ENCODE data around the gene TSHZ2. TPM values are rescaled to one million over a fixed set of nuclear protein-coding genes. Genes with fewer than 3 reads are reported as not detected.
"Not testable (repeated sequence)": the region's sequence is repeated elsewhere in the genome, so short reads cannot be mapped to it uniquely, and the experiment has no call there.

The TSHZ2 gene
- total RNA-seq, 5 donors from 2014 or later (not counting 1 experiment from before 2014, with no cell fraction given) = 20.2 to 42.9 (median 25.8) TPM

GRCh38 chr20:53523615-53524014, 551.5 kb downstream of the TSHZ2 start:
- not testable (repeated sequence) for H3K36me3 ChIP-seq (ENCODE audit: control insufficient read depth in 2 of 2, extremely low read depth in 1 of 2, insufficient read depth in 1 of 2, low read length in 1 of 2); H3K4me3 ChIP-seq (ENCODE audit: control insufficient read depth in 1 of 2, extremely low read depth in 1 of 2, low read length in 1 of 2); H3K27ac Mint-ChIP-seq; H3K4me3 Mint-ChIP-seq; H3K36me3 Mint-ChIP-seq; H3K4me1 Mint-ChIP-seq; H3K27ac ChIP-seq (ENCODE audit: low read length); H3K9me3 ChIP-seq; H3K4me1 ChIP-seq (ENCODE audit: control insufficient read depth in 1 of 2, extremely low read depth in 1 of 2, insufficient read depth in 2 of 2, low read length in 2 of 2); DNase-seq; H3K9me3 Mint-ChIP-seq; H3K27me3 ChIP-seq (replicated peaks in 1 of 2; ENCODE audit: control insufficient read depth in 2 of 2, extremely low read depth in 1 of 2, insufficient read depth in 2 of 2, low read length in 1 of 2); H3K27me3 Mint-ChIP-seq; ATAC-seq (replicated peaks in 1 of 4)
- no CpG with 5 or more reads among the region's 2 CpGs for WGBS (ENCODE audit: insufficient coverage)
- ChIA-PET CTCF (interaction anchor here in 1 of 2 donors (0.7 kb wide), 1 partner anchor 10 kb away, joined by 5 read pairs; no protein-coding TSS in a partner anchor), POLR2A (interaction anchor here in 1 of 2 donors (0.6 kb wide), 1 partner anchor 55 kb away, joined by 3 read pairs; no protein-coding TSS in a partner anchor)

GRCh38 chr20:53524589-53525312, 552.6 kb downstream of the TSHZ2 start:
- POLR2A ChIA-PET = no interaction called here
- no peaks in the 10 kb centered on the region for H3K4me1 ChIP-seq (ENCODE audit: control insufficient read depth in 1 of 2, extremely low read depth in 1 of 2, insufficient read depth in 2 of 2, low read length in 2 of 2)
- no peak for DNase-seq
- no peak for ATAC-seq (replicated peaks in 1 of 4)
- Mint-ChIP-seq H3K9me3 (no peaks in the 10 kb centered on the region), H3K4me3 (no peak overlapping the region), H3K36me3 (no peaks in the 10 kb centered on the region), H3K4me1 (no peaks in the 10 kb centered on the region), H3K27me3 (no peaks in the 10 kb centered on the region), H3K27ac (no peak overlapping the region)
- CTCF ChIA-PET = interaction anchor here in 1 of 2 donors (0.5 kb wide), 1 partner anchor 195 kb away, joined by 8 read pairs; no protein-coding TSS in a partner anchor
- no peak overlapping the region for H3K27ac ChIP-seq (ENCODE audit: low read length)
- WGBS (ENCODE audit: insufficient coverage) = 79% methylated on average over 11 of the region's 13 CpGs
- no peak overlapping the region for H3K4me3 ChIP-seq (ENCODE audit: control insufficient read depth in 1 of 2, extremely low read depth in 1 of 2, low read length in 1 of 2)
- H3K9me3 ChIP-seq = no peaks in the 10 kb centered on the region
- no peaks in the 10 kb centered on the region for H3K36me3 ChIP-seq (ENCODE audit: control insufficient read depth in 2 of 2, extremely low read depth in 1 of 2, insufficient read depth in 1 of 2, low read length in 1 of 2)
- H3K27me3 ChIP-seq (replicated peaks in 1 of 2; ENCODE audit: control insufficient read depth in 2 of 2, extremely low read depth in 1 of 2, insufficient read depth in 2 of 2, low read length in 1 of 2) = peaks cover 0 to 5% of the 10 kb centered on the region in 2 experiments

DNA sequence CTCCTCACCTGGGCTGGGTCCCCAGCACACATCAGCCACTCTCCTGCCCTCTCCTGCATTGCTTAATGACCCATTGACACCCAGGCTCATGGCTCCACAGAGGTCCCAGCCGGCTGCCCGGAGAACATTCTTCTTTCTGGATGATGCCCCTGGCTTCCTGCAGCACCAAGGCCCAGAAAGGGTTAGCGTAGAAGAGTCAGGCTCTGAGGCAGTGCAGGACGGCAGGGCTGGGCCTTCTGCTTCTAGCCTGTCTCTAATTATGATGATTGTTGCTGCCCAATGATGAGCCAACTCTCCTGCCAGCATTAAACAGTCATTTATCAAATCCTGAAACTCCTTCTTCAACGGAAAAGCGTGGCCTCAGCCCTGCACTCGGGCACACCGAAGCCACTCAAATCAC, 555.0 kb downstream of the TSHZ2 start:
- ChIA-PET CTCF (no interaction called here), POLR2A (no interaction called here)
- H3K4me3 Mint-ChIP-seq = no peak overlapping the region
- no peaks in the 10 kb centered on the region for H3K9me3 ChIP-seq
- ATAC-seq (replicated peaks in 1 of 4) (no peak), DNase-seq (no peak)
- peaks cover 0 to 7% of the 10 kb centered on the region in 2 donors for H3K27me3 Mint-ChIP-seq
- no peaks in the 10 kb centered on the region for H3K36me3 Mint-ChIP-seq
- H3K4me1 Mint-ChIP-seq = no peaks in the 10 kb centered on the region
- H3K27me3 ChIP-seq (replicated peaks in 1 of 2; ENCODE audit: control insufficient read depth in 2 of 2, extremely low read depth in 1 of 2, insufficient read depth in 2 of 2, low read length in 1 of 2) = peaks cover 0 to 2% of the 10 kb centered on the region in 2 experiments
- 96% methylated on average over 5 of the region's 8 CpGs for WGBS (ENCODE audit: insufficient coverage)
- H3K4me3 ChIP-seq (ENCODE audit: control insufficient read depth in 1 of 2, extremely low read depth in 1 of 2, low read length in 1 of 2) = no peak overlapping the region
- H3K36me3 ChIP-seq (ENCODE audit: control insufficient read depth in 2 of 2, extremely low read depth in 1 of 2, insufficient read depth in 1 of 2, low read length in 1 of 2) = no peaks in the 10 kb centered on the region
- H3K9me3 Mint-ChIP-seq = no peaks in the 10 kb centered on the region
- H3K27ac Mint-ChIP-seq = no peak overlapping the region
- H3K27ac ChIP-seq (ENCODE audit: low read length) = no peak overlapping the region
- no peaks in the 10 kb centered on the region for H3K4me1 ChIP-seq (ENCODE audit: control insufficient read depth in 1 of 2, extremely low read depth in 1 of 2, insufficient read depth in 2 of 2, low read length in 2 of 2)

DNA sequence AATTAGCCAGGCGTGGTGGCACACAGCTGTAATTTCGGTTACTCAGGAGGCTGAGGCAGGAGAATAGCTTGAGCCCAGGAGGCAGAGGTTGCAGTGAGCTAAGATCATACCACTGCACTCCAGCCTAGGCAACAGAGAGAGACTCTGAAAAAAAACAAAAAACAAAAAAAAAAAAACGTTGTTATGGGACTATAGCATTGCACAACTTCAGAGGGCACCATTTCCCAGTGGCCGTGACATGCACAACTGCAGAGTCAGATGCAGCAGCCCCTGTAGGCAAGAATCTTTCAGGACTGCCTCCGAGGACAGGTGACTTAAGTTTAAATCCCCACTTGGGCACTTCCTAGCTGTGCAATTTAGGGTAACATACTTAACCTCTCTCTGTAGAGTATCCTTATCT, 557.5 kb downstream of the TSHZ2 start:
- DNase-seq (no peak), ATAC-seq (replicated peaks in 1 of 4) (no peak)
- no peak overlapping the region for H3K27ac Mint-ChIP-seq
- H3K9me3 Mint-ChIP-seq = no peaks in the 10 kb centered on the region
- peaks cover 0 to 7% of the 10 kb centered on the region in 2 donors for H3K27me3 Mint-ChIP-seq
- no peak overlapping the region for H3K4me3 Mint-ChIP-seq
- no peaks in the 10 kb centered on the region for H3K36me3 Mint-ChIP-seq
- Histone ChIP-seq H3K27me3 (replicated peaks in 1 of 2; ENCODE audit: control insufficient read depth in 2 of 2, extremely low read depth in 1 of 2, insufficient read depth in 2 of 2, low read length in 1 of 2) (peaks cover 0 to 2% of the 10 kb centered on the region in 2 experiments), H3K4me3 (ENCODE audit: control insufficient read depth in 1 of 2, extremely low read depth in 1 of 2, low read length in 1 of 2) (no peak overlapping the region), H3K9me3 (no peaks in the 10 kb centered on the region), H3K27ac (ENCODE audit: low read length) (no peak overlapping the region), H3K4me1 (ENCODE audit: control insufficient read depth in 1 of 2, extremely low read depth in 1 of 2, insufficient read depth in 2 of 2, low read length in 2 of 2) (no peaks in the 10 kb centered on the region), H3K36me3 (ENCODE audit: control insufficient read depth in 2 of 2, extremely low read depth in 1 of 2, insufficient read depth in 1 of 2, low read length in 1 of 2) (no peaks in the 10 kb centered on the region)
- CTCF ChIA-PET = interaction anchor here in 1 of 2 donors (0.7 kb wide), 1 partner anchor 11 kb away, joined by 10 read pairs; no protein-coding TSS in a partner anchor
- 82% methylated on average over 2 of the region's 5 CpGs for WGBS (ENCODE audit: insufficient coverage)
- POLR2A ChIA-PET = no interaction called here
- no peaks in the 10 kb centered on the region for H3K4me1 Mint-ChIP-seq

- Mint-ChIP-seq H3K27me3 (peaks cover 0 to 7% of the 10 kb centered on the region in 2 donors), H3K4me1 (no peaks in the 10 kb centered on the region), H3K36me3 (no peaks in the 10 kb centered on the region), H3K9me3 (no peaks in the 10 kb centered on the region), H3K27ac (no peak overlapping the region), H3K4me3 (no peak overlapping the region)
- CTCF ChIA-PET = interaction anchor here in 1 of 2 donors (0.5 kb wide), 1 partner anchor 138 kb away, joined by 5 read pairs; no protein-coding TSS in a partner anchor
- WGBS (ENCODE audit: insufficient coverage) = no CpG with 5 or more reads among the region's 2 CpGs
- POLR2A ChIA-PET = no interaction called here
- H3K27ac ChIP-seq (ENCODE audit: low read length) = no peak overlapping the region
- H3K4me1 ChIP-seq (ENCODE audit: control insufficient read depth in 1 of 2, extremely low read depth in 1 of 2, insufficient read depth in 2 of 2, low read length in 2 of 2) = no peaks in the 10 kb centered on the region
- no peaks in the 10 kb centered on the region for H3K36me3 ChIP-seq (ENCODE audit: control insufficient read depth in 2 of 2, extremely low read depth in 1 of 2, insufficient read depth in 1 of 2, low read length in 1 of 2)
- peaks cover 0 to 2% of the 10 kb centered on the region in 2 experiments for H3K27me3 ChIP-seq (replicated peaks in 1 of 2; ENCODE audit: control insufficient read depth in 2 of 2, extremely low read depth in 1 of 2, insufficient read depth in 2 of 2, low read length in 1 of 2)
- DNase-seq (no peak), ATAC-seq (replicated peaks in 1 of 4) (no peak)
- H3K4me3 ChIP-seq (ENCODE audit: control insufficient read depth in 1 of 2, extremely low read depth in 1 of 2, low read length in 1 of 2) = no peak overlapping the region
- no peaks in the 10 kb centered on the region for H3K9me3 ChIP-seq
Observed at GRCh38 chr20:53530440-53530839, 558.3 kb downstream of the TSHZ2 start.

DNA sequence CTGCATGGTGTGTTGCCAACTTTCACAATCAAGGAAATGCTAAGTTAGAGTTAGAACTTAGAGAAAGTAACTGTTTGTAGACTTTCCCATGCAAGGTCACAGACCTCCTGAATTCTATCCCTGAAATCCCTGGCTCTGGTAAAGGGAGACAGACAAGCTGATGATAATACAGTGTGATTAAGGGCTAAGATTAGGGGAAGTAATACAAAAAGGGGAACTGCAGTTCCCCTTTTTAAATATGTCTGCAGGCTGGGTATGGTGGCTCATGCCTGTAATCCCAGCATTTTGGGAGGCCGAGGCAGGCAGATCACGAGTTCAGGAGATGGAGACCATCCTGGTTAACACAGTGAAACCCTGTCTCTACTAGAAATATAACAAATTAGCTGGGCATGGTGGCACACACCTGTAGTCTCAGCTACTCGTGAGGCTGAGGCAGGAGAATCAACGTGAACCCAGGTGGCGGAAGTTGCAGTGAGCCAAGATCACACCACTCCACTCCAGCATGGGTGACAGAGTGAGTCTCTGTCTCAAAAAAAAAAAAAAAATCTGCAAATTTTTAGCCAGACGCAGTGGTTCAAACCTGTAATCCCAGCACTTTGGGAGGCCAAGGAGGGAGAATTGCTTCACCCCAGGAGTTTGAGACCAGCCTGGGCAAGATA, 560.6 kb downstream of the TSHZ2 start:
- H3K4me1 Mint-ChIP-seq; CTCF ChIA-PET; H3K36me3 Mint-ChIP-seq; H3K4me3 Mint-ChIP-seq; H3K27ac ChIP-seq (ENCODE audit: low read length); H3K27me3 Mint-ChIP-seq; H3K4me1 ChIP-seq (ENCODE audit: control insufficient read depth in 1 of 2, extremely low read depth in 1 of 2, insufficient read depth in 2 of 2, low read length in 2 of 2); POLR2A ChIA-PET; H3K36me3 ChIP-seq (ENCODE audit: control insufficient read depth in 2 of 2, extremely low read depth in 1 of 2, insufficient read depth in 1 of 2, low read length in 1 of 2); H3K4me3 ChIP-seq (ENCODE audit: control insufficient read depth in 1 of 2, extremely low read depth in 1 of 2, low read length in 1 of 2); ATAC-seq (replicated peaks in 1 of 4); H3K27ac Mint-ChIP-seq; DNase-seq; H3K9me3 Mint-ChIP-seq; H3K9me3 ChIP-seq; H3K27me3 ChIP-seq (replicated peaks in 1 of 2; ENCODE audit: control insufficient read depth in 2 of 2, extremely low read depth in 1 of 2, insufficient read depth in 2 of 2, low read length in 1 of 2): not testable (repeated sequence)
- WGBS (ENCODE audit: insufficient coverage) = 66% methylated on average over 2 of the region's 6 CpGs

Measured in T-cell (primary cell).